Measurements from ENCODE around the gene SMIM36.

DNA sequence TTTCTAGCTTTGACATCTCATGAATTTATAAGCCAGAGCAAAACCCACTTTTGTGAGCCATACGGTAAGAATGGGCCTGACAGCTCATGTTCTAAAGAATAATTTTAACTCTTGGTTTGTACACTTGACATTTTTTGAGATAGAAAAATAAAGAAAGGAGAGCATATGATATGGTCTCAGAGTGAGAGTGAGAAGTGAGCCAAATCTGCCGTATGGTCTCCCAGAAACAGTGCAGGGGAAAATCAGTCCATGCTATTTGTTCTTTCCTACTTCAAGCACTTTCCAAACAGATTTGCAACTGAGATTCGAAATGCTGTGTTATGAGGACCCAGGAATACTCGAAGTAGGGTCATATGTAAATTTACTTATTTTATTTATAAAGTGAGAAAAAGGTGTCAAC lies 20.9 kb downstream of the SMIM36 start:
- TF ChIP-seq ZNF565 (CRISPR knock-in tag; conservative IDR thresholded peaks at IDR 0.05; ENCODE audit: low read depth) = no peak
- no peak for TF ChIP-seq RARB (CRISPR knock-in tag; IDR thresholded peaks at IDR 0.05)
- TF ChIP-seq ZFP30 (CRISPR knock-in tag; IDR thresholded peaks at IDR 0.05) = no peak
- TF ChIP-seq SNAI2 (CRISPR knock-in tag; IDR thresholded peaks at IDR 0.05) = no peak
- no peak for TF ChIP-seq ZNF8 (CRISPR knock-in tag; IDR thresholded peaks at IDR 0.05)
- no peak for TF ChIP-seq ISL1 (CRISPR knock-in tag; IDR thresholded peaks at IDR 0.05)
